GM12878 (cell line): ENCODE results near the gene CD84. TPM values are rescaled to one million over a fixed set of nuclear protein-coding genes. Genes with fewer than 3 reads are reported as not detected.

Experiments used
- BRCA1 ChIP-seq: IDR thresholded peaks from 2 replicates; pipeline ENCODE4 v1.6.1; 2011; ENCODE audit warnings: low read depth, low read length, improper control_type of control experiment
- CBFB ChIP-seq: IDR thresholded peaks from 2 replicates; pipeline ENCODE4 v1.6.1; 2016; ENCODE audit warnings: antibody characterized with exemption, low read depth
- CBX5 ChIP-seq: sonication (generic); IDR thresholded peaks from 2 replicates; pipeline ENCODE4 v1.6.1; 2016; ENCODE audit warnings: low read depth, moderate library complexity, mild to moderate bottlenecking, inconsistent platforms
- CREM ChIP-seq: IDR thresholded peaks from 2 replicates; pipeline ENCODE4 v1.6.1; 2014; ENCODE audit warnings: antibody characterized with exemption, low read depth
- E2F4 ChIP-seq: IDR thresholded peaks from 2 replicates; pipeline ENCODE4 v1.6.1; 2012; ENCODE audit warnings: low read depth, low read length, improper control_type of control experiment
- MTA2 ChIP-seq: fragments of 450-650 bp; IDR thresholded peaks from 2 replicates; pipeline ENCODE4 v1.6.1; 2016; ENCODE audit warnings: low read depth, mild to moderate bottlenecking, moderate library complexity
- NFIC ChIP-seq: IDR thresholded peaks from 2 replicates; pipeline ENCODE4 v1.6.1; 2012; ENCODE audit warnings: low read depth, mild to moderate bottlenecking, inconsistent platforms, low read length, moderate library complexity
- NFXL1 ChIP-seq: fragments of 450-650 bp; IDR thresholded peaks from 2 replicates; pipeline ENCODE4 v1.6.1; 2017; ENCODE audit warnings: antibody characterized with exemption, mild to moderate bottlenecking, borderline replicate concordance
- NFYA ChIP-seq: IDR thresholded peaks from 2 replicates; pipeline ENCODE4 v1.6.1; 2011; ENCODE audit warnings: low read depth, mild to moderate bottlenecking, low read length, improper control_type of control experiment, borderline replicate concordance
- PKNOX1 ChIP-seq: fragments of 450-650 bp; IDR thresholded peaks from 2 replicates; pipeline ENCODE4 v1.6.1; 2016; ENCODE audit warnings: mild to moderate bottlenecking
- POLR2AphosphoS2 ChIP-seq: IDR thresholded peaks from 2 replicates; pipeline ENCODE4 v1.6.1; 2011; ENCODE audit warnings: low read depth, mild to moderate bottlenecking, low read length, improper control_type of control experiment, moderate library complexity
- POU2F2 ChIP-seq: IDR thresholded peaks from 3 replicates; pipeline ENCODE4 v1.6.1; 2011; ENCODE audit warnings: low read depth, mild to moderate bottlenecking, low read length, borderline replicate concordance
- RELB ChIP-seq: fragments of 450-650 bp; IDR thresholded peaks from 2 replicates; pipeline ENCODE4 v1.6.1; 2017; ENCODE audit warnings: low read depth, mild to moderate bottlenecking, moderate library complexity
- SMARCA5 ChIP-seq: fragments of 450-650 bp; IDR thresholded peaks from 2 replicates; pipeline ENCODE4 v1.6.1; 2017; ENCODE audit warnings: mild to moderate bottlenecking
- TBL1XR1 ChIP-seq: IDR thresholded peaks from 2 replicates; pipeline ENCODE4 v1.6.1; 2012; ENCODE audit warnings: low read depth, low read length, improper control_type of control experiment
- TCF3 ChIP-seq: IDR thresholded peaks from 2 replicates; pipeline ENCODE4 v1.6.1; 2012; ENCODE audit warnings: low read depth, mild to moderate bottlenecking, low read length, borderline replicate concordance; ENCODE audit not compliant: insufficient read depth
- ZBED1 ChIP-seq: IDR thresholded peaks from 2 replicates; pipeline ENCODE4 v1.6.1; 2016; ENCODE audit warnings: borderline replicate concordance
- ZBTB4 ChIP-seq: fragments of 450-650 bp; formaldehyde crosslinking; IDR thresholded peaks from 2 replicates; pipeline ENCODE4 v1.4.0; 2022; ENCODE audit warnings: mild to moderate bottlenecking, moderate library complexity
- ZNF622 ChIP-seq: fragments of 450-650 bp; IDR thresholded peaks from 2 replicates; pipeline ENCODE4 v1.6.1; 2017; ENCODE audit warnings: mild to moderate bottlenecking, inconsistent platforms
- ZSCAN29 ChIP-seq: fragments of 450-650 bp; IDR thresholded peaks from 2 replicates; pipeline ENCODE4 v1.6.1; 2017; ENCODE audit warnings: mild to moderate bottlenecking, moderate library complexity
- polyA plus RNA-seq, 11 experiments: library from polyadenylated mRNA; depleted of rRNA in 4 of 11; unstranded in 6 of 11; stranded (reverse) in 5 of 11; fragments of >200 nt; fragmentation: Nextera tagmentation in 4 of 11; fragmentation: Illumina TruSeq in 1 of 11; extraction: Ambion mirVana in 4 of 11; extraction: Trizol in 1 of 11; gene quantifications; 1 replicate in 1 of 11; 2 replicates in 10 of 11; pipeline versions ENCODE4 v1.2.1 to v1.2.3, GENCODE V29; 2011 to 2016; ENCODE audit warnings: inconsistent platforms in 2 of 11, missing spikeins in 2 of 11, low read depth in 1 of 11
- total RNA-seq, 4 experiments: library from RNA; depleted of rRNA in 3 of 4; stranded (reverse); fragments of >200 nt in 3 of 4; fragmentation: Illumina TruSeq in 1 of 4; extraction: Trizol in 1 of 4; gene quantifications; 2 replicates each; pipeline versions ENCODE4 v1.2.1 to v1.2.3, GENCODE V29; 2013 to 2021
- TF ChIP-seq, protein P1 (sequence below): IDR thresholded peaks from 2 replicates; pipeline ENCODE4 v1.6.1; 2012; ENCODE audit warnings: low read length, inconsistent platforms

Gene CD84
- total and polyA plus RNA-seq, 10 of the 15 experiments (the other 5 are each of a cell fraction or from before 2014, with no cell fraction given) = 3.4 to 20.3 (median 11.7) TPM

DNA sequence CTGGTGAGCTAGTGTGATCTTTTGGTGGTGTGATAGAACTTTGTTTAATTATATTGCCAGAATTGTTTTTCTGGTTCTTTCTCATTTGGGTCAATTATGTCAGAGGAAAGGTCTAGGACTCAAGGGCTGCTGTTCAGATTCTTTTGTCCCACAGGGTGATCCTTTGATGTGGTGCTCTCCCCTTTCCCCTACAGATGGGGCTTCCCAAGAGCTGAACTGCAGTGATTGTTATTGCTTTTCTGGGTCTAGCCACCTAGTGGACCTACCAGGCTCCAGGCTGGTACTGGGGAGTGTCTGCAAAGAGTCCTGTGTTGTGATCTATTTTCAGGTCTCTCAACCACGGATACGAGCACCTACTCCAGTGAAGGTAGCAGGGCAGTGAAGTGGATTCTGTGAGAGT is 25.9 kb upstream of the CD84 start (continued):
- TF ChIP-seq NFIC = no peak; the same call in 1 of the 2 replicates
- no peak for TF ChIP-seq ZBED1
- TF ChIP-seq POLR2AphosphoS2 = no peak
- TF ChIP-seq ZBTB4 = no peak
- no peak for TF ChIP-seq POU2F2
- no peak for TF ChIP-seq ZSCAN29
- peak; percentile 26; the same call in 1 of the 2 replicates for TF ChIP-seq RELB
- TF ChIP-seq CBFB = no peak
- no peak for TF ChIP-seq SMARCA5
- TF ChIP-seq, protein P1, sequence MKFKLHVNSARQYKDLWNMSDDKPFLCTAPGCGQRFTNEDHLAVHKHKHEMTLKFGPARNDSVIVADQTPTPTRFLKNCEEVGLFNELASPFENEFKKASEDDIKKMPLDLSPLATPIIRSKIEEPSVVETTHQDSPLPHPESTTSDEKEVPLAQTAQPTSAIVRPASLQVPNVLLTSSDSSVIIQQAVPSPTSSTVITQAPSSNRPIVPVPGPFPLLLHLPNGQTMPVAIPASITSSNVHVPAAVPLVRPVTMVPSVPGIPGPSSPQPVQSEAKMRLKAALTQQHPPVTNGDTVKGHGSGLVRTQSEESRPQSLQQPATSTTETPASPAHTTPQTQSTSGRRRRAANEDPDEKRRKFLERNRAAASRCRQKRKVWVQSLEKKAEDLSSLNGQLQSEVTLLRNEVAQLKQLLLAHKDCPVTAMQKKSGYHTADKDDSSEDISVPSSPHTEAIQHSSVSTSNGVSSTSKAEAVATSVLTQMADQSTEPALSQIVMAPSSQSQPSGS = no peak; the same call in 1 of the 2 replicates
- no peak for TF ChIP-seq CREM
- peak; percentile 35; the same call in 1 of the 2 replicates for TF ChIP-seq MTA2
- TF ChIP-seq BRCA1 = no peak
- TF ChIP-seq CBX5 = no peak; the same call in 1 of the 2 replicates
- no peak for TF ChIP-seq NFXL1
- no peak for TF ChIP-seq E2F4
- no peak for TF ChIP-seq ZNF622
- no peak for TF ChIP-seq NFYA
- no peak for TF ChIP-seq PKNOX1
- TF ChIP-seq TBL1XR1 = no peak
- TF ChIP-seq TCF3 = no peak
